GM18873 (cell line): Measurements from ENCODE around the gene SYT15.
"Not testable (repeated sequence)": the region's sequence is repeated elsewhere in the genome, so short reads cannot be mapped to it uniquely, and the experiment has no call there.

Experiments used
- ATAC-seq: cut with Tn5 transposase; IDR thresholded peaks from one replicate; pipeline ENCODE4 v1.9.1; 2021; ENCODE audit warnings: mild to moderate bottlenecking, moderate library complexity, moderate number of reproducible peaks; ENCODE audit not compliant: unreplicated experiment, low FRiP score

The SYT15 gene

GRCh38 chr10:46584196-46584595, 5.3 kb downstream of the SYT15 start:
- ATAC-seq: not testable (repeated sequence)

GRCh38 chr10:46585246-46585645, 6.3 kb downstream of the SYT15 start:
- ATAC-seq: not testable (repeated sequence)

- ATAC-seq: not testable (repeated sequence)
Observed at GRCh38 chr10:46587546-46587945, 8.6 kb downstream of the SYT15 start.

GRCh38 chr10:46588221-46588620, 9.3 kb downstream of the SYT15 start:
- not testable (repeated sequence) for ATAC-seq

- not testable (repeated sequence) for ATAC-seq
Observed at GRCh38 chr10:46589589-46589988, 10.7 kb downstream of the SYT15 start.

- not testable (repeated sequence) for ATAC-seq
Observed at GRCh38 chr10:46591053-46591452, 12.1 kb downstream of the SYT15 start.

GRCh38 chr10:46593307-46593706, 14.4 kb downstream of the SYT15 start:
- not testable (repeated sequence) for ATAC-seq

GRCh38 chr10:46594453-46595063, 15.6 kb downstream of the SYT15 start:
- ATAC-seq: not testable (repeated sequence)

- ATAC-seq: not testable (repeated sequence)
Observed at GRCh38 chr10:46596570-46596969, 17.6 kb downstream of the SYT15 start.

GRCh38 chr10:46597616-46598246, 18.8 kb downstream of the SYT15 start:
- ATAC-seq: peak; percentile 57

- peak; percentile 70 for ATAC-seq
Observed at GRCh38 chr10:46600516-46600915, 21.6 kb downstream of the SYT15 start.

GRCh38 chr10:46615540-46615939, 36.6 kb downstream of the SYT15 start:
- ATAC-seq: not testable (repeated sequence)

GRCh38 chr10:46616227-46616626, 37.3 kb downstream of the SYT15 start:
- not testable (repeated sequence) for ATAC-seq

- not testable (repeated sequence) for ATAC-seq
Observed at GRCh38 chr10:46617134-46617533, 38.2 kb downstream of the SYT15 start.

GRCh38 chr10:46617913-46618312, 39.0 kb downstream of the SYT15 start:
- not testable (repeated sequence) for ATAC-seq

- ATAC-seq: not testable (repeated sequence)
Observed at GRCh38 chr10:46623899-46624654, 45.1 kb downstream of the SYT15 start.

GRCh38 chr10:46629805-46630204, 50.9 kb downstream of the SYT15 start:
- not testable (repeated sequence) for ATAC-seq

GRCh38 chr10:46630816-46631215, 51.9 kb downstream of the SYT15 start:
- ATAC-seq: not testable (repeated sequence)

- ATAC-seq: not testable (repeated sequence)
Observed at GRCh38 chr10:46631683-46632082, 52.8 kb downstream of the SYT15 start.

GRCh38 chr10:46634698-46635097, 55.8 kb downstream of the SYT15 start:
- ATAC-seq: not testable (repeated sequence)

- ATAC-seq: not testable (repeated sequence)
Observed at GRCh38 chr10:46635364-46635959, 56.5 kb downstream of the SYT15 start.
